GM19452 (cell line): ENCODE measurements around the gene IMMP2L.
A peak's percentile ranks its signal among the peaks of the same experiment; 100 is the strongest.
"Not testable (repeated sequence)": the region's sequence is repeated elsewhere in the genome, so short reads cannot be mapped to it uniquely, and the experiment has no call there.

Source experiments
- ATAC-seq: cut with Tn5 transposase; IDR thresholded peaks from one replicate; pipeline ENCODE4 v1.9.1; 2021; ENCODE audit not compliant: unreplicated experiment

The IMMP2L gene

DNA sequence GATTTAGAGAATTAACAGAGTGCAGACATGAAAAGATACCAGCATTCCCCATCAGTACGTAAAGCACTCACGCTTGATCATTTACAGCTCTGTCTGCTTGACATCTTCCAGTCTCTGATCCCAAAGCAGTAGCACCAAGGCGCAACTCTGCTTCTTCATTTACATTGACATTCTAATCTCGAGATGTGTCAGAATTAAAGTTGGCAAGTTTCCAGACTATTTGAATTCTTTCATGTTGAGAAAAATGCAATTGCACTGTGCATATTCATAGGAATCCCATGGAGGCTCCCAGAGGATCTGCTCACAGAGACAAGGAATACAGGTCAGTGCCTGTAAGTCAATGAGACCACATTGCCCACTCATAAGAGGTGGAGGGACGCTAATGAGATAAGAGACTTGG, 287.4 kb downstream of the IMMP2L start:
- ATAC-seq: no peak

DNA sequence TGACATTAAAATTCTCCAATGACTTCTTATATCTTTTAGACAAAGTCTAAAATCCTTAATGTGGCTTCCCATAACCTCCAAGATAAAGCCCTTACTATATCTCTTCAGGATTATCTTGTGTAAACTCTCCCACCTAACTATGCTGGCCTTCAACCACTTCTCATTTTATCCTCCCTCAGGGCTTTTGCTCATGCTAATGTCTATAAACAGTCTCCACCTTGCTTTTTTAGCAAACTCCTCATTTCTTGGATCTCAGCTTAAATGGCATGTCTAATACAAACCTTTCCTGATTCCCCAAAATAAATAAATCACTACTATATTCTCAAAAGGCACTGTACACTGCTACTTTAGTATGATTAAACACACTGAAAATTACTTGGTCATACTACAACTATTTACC, 290.2 kb downstream of the IMMP2L start:
- ATAC-seq: no peak

DNA sequence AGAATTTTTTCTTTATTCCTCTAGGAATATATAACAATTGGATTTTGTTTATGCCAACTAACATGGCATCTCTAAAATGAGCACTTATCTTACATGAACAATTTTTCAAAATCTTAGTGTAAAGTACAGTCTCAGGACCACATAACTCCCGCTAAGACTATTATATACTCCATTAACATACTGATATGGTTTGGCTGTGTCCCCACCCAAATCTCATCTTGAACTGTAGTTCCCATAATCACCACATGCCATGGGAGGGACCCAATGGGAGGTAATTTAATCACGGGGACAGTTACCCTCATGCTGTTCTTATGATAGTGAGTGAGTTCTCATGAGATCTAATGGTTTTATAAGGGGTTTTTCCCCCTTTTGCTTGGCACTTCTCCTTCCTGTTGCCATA, 291.5 kb downstream of the IMMP2L start:
- not testable (repeated sequence) for ATAC-seq

DNA sequence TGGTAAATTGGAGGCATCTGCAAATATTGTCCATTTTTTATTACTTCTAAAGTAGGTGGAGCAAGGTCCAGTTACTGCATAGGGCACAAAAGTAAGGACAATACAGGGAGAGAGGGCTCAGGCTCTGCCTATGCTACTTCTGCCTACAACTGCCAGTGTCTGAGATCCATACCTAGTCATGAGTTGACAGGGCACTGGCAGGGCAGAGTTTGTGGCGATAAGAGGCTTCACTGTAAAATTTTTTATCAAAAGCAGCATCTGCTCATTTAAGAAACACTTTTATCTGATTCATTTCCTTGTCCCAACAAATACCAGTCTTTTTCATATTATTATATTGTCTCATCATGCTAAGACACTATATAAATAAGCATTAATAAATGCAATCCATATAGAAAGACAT, 293.4 kb downstream of the IMMP2L start:
- ATAC-seq: no peak

DNA sequence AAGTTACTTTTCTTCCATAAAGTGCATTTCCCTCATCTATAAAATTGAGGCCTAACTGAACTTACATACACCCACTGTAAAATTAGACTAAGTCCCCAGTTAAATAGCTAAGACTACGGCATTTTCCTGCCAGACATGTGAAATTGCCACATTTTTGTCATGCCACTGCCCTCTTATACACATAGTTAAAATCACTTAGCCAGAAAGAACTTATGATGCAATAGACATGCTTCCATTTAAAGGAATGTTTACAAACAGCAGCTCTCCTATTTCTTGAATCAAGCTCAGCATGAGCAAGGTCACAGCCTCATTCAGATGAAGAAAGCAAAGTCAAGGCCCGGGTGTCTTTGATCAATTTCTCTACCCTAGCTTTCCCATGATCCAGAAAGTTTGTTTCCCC, 295.7 kb downstream of the IMMP2L start:
- ATAC-seq: no peak

DNA sequence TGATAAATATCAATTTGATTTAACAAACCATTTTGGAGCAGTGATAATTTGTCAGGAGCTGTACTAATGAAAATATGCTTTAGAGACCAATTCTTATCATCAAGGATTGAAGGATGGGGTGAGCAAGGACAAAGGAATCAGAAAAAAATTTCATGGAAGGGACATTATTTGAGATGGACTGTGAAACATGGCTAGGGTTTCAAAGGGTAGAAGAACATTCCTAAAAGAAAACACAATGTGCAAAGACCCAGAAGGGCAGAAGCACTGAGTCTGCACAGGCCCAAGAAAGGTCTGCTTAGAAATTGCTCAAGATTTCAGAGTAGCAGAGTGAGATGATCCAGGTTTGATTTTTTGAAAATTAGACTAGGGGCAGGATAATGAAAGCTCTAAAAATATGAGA, 296.9 kb downstream of the IMMP2L start:
- no peak for ATAC-seq

DNA sequence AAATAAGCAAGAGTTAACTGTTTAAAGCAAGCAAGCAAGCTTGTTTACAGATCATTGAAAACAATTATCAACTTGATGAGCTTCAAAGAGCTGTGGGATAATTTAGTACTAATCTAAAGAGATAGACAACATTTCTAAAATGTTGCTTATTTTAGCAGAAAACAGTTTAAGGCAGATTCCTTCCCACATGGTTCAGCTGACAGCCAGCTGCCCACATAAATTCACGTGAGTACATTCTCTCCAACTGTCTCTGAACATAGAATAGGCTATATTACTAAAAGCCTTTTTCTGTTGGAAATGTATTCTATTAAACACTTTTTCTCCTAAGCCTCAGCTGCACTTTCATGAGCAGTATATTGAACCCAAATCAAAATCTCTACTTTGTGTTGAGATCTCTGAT, 297.3 kb downstream of the IMMP2L start:
- ATAC-seq: no peak

DNA sequence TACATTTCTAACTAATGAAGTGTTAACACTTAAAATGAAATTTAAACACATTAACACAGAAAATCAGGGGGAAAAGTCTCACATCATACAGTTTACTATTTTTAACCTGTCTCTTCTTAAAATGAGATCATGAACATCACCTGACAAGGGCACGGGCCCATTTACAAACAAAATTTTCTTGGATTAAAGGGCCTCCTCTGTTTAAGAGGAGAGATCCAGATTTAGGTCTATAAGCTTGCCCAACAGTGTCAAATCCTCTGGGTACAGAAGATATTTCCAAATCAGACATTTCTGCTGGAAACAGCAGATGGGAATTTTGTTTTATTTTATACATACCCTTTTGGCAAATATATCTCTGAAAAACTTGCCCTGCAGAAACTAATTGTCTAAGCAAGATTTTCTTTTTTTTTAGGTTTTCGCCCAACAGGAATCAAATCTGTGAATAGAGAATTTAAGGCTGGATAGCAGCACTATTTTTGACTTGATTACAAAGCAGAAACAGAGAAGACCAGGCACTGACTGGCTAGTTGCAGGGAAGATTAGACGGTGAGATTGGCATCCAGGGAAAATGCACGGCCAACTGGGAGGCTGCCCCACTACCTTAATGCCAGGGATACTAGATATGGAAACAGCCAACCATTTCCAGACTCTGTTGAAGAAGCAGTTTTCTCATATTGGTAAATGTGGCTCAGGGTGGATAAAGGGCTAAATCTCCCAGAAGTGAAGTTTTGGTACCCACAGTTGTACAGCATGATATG, 298.0 kb downstream of the IMMP2L start:
- no peak for ATAC-seq

DNA sequence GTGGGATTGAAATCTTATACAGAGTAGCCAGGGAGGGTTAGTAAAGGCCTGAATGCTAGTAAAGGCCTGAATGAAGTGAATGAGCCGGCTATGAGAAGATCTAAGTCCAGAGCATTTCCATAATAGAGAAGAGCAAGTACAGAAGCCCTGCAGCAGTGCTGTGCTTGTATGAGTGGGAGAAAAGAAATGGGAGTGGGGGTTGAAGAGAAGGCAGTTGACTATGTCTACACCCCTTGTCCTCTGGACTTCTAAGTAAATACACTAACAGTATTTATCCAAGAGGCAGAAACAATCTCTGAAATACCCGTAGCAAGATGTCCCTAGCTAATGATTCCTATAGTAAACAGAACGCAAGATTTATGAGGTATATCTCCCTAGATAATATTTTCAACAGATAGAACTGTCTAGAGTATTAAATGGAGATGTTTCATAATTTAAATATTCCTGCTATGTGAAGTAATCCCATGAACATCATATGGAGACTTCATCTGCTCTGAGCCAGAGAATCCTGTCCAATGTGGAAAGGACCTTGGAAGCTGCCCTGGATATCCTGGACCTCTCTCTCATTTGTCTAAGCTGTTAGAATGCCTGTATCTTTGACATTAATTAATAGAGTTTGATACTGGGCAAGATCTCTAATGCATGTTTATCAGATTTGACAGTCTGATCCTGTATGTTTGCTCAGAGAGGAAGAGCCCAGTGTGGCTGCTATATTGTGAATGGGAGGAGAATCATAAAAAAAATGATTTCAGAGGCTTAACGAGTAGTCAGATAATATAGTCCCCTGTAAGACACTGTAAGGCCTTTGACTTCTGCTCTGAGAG, 299.8 kb downstream of the IMMP2L start:
- no peak for ATAC-seq

DNA sequence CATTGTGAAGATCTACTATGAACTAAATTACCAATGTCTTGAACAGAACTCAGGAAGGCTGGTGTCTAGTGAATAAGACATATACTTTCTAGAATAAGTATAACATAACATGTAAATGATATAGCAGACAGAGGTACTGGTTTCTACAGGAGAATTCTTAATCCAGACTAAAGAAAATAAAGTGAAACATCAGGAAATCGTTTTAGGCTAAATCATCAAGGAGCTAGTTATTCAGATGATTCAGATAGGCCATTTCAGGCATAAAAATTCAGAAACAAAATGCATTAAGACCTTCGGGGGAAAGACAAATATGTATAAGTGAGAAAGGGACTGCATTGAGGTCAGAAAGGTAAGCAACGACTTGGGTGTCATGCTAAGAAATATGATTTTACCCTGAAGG, 300.8 kb downstream of the IMMP2L start:
- ATAC-seq: no peak

DNA sequence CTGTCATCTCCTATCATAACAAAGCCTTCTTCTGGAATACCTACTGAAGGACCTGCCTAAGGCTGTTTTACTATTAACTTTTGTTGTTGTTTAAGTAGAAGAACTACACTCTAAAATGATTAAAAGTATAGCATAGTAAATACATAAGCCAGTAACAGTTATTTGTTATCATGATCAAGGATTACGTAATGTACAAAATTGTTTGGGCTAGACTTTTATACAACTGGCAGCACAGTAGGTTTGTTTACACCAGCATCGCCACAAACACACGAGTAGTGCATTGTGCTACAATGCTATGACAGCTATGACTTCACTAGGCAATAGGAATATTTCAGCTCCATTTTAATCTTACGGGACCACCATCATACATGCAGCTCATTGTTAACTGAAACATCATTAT, 302.3 kb downstream of the IMMP2L start:
- no peak for ATAC-seq

DNA sequence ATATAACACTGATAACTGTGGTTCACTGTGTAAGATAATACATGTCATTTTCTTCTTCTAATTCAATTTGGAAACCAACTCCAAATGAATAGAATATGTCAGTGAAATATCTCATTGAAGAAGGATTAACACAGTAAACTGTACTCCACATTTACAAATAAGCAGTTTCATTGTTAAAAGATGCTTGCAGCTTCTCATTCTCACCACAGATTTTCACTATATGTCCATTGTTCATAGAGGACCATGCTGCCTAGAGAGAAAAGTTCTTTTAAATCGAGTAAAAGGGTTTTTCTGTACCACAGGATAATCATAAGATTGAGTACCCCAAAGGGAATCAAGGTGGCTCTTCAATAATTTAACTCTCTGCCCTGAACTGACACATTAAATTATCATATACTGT, 305.9 kb downstream of the IMMP2L start:
- no peak for ATAC-seq

DNA sequence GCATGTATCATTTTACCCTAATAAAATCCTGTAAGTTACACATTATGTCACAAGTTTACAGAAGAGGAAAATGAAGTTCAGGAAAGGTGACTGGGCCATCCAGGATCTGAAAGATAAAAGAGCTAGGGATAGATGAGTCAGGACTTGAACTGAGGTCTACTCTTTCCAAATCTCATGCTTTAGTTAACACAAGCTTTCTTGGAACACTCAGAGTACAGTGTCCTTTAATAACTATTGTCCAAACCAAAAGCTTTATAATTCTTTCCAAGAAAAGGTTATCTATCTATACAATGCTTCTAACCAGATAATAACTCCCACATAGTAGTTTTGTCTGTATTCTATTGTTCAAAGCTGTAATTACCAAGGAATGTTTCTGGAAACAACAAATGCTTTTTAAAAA, 306.7 kb downstream of the IMMP2L start:
- ATAC-seq: no peak

DNA sequence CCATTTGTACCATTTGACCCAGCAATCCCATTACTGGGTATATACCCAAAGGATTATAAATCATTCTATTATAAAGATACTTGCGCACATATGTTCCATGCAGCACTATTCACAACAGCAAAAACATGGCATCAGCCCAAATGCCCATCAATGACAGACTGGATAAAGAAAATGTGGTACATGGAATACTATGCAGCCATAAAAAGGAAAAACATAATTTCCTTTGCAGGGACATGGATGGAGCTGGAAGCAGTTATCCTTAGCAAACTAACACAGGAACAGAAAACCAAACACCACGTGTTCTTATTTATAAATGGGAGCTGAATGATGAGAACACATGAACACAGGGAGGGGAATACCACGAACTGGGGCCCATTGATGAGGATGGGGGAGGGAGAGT, 310.9 kb downstream of the IMMP2L start:
- ATAC-seq: not testable (repeated sequence)

DNA sequence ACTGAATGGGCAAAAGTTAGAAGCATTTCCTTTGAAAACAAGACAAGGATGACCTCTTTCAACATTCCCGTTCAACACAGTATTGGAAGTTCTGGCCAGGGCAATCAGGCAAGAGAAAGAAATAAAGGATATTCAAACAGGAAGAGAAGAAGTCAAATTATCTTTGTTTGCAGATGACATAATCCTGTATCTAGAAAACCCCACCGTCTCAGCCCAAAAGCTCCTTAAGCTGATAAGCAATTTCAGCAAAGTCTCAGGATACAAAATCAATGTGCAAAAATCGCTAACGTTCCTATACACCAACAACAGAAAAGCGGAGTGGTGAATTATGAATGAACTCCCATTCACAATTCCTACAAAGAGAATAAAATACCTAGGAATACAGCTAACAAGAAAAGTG, 312.5 kb downstream of the IMMP2L start:
- ATAC-seq: not testable (repeated sequence)

DNA sequence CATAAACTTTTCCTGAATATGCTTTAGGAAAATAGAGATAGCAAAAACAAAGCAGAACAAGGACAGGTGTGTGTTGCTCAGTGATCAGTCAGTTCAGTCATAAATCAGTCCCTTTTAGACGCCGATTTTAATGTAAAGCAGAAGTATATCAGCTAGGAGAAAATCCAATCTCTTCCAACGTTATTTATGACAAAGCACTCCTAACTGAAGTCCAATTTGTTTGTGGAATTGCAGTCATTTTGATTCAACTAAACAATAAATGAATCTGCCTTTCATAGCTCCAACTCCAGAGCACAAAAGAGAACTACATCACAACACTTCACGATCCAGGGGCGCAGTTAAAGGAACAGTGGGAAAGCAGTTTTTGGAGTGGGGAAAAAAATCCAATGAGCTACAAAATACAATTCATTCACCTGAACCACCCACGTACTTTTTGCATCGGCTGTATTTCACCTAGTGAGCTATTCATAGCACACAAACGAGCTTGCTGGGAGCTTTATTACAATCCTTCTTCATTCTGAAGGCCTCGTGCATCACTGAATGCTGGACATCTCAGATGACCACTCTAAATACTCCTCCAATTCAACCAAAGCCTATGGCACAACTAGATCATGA, 320.0 kb downstream of the IMMP2L start:
- no peak for ATAC-seq

DNA sequence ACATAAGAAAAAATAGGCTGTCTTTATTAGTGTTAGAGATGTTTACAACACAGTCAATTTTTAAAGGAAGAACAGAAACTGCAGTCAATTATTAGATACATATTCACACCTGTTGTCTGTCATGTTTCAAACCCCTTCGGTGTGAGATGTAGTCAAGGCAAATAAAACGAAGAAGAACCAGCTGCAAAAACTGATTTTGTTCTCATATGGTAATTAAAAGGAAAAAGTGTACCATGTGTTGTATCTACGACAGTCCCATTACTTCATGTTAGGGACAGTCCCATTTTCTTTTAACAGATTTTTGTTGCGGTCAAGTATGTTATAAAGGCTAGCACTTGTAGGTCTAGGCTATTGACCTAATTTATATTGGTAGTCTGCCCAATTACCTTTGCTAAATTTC, 321.9 kb downstream of the IMMP2L start:
- ATAC-seq: peak; percentile 72

DNA sequence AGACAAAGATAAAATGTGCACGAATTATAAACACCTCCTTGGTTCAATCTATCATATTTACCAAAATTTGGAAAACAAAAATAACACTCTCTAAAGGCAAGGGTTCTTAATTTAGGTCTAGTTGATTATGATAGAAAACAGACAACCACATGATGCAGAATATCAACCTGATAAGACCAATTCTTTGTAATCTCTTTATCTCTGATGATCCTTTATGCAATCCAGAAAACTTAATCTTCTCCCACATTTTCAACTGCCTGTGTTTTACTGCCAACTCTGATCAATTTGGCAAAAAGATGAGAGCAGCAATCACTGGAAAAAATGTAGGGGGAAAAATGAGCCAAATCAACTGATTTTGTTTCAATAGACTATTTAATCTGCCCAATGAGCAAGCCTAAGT, 322.9 kb downstream of the IMMP2L start:
- ATAC-seq: no peak

DNA sequence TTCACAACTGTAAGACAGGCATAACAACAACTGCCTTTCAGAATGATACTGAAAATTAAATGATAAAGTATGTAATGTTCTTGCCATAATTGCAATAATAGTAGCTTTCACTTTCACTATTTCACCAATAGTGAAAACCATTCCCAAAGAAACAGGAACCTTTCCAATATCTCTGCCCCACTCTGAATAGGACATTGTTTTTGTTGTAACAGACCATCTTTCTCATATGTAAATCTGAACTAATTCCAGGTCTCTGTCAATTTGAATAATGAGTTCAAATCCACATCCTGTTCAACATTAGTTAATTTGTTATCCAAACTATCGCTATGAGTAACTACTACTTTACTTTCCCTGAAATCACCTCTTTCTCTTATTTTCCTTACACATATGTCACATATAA, 323.4 kb downstream of the IMMP2L start:
- ATAC-seq: no peak

DNA sequence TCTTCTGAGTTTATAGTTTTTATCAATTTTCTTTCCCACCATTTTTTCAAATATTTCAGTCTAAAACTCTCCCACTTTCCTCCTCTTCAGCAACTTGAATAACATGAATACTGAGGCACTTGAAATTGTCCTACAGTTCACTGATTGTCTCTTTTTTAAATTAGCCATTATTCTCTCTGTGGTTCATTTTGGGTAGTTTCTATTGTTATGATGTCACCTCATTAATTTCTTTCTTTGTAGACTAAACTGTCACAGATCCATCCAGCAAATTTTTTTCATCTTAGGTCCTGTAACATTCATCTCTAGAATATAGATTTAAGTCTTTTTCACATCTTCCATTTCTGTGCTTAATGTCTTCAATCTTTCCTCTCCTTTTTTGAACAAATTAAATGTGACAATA, 326.6 kb downstream of the IMMP2L start:
- ATAC-seq: no peak

DNA sequence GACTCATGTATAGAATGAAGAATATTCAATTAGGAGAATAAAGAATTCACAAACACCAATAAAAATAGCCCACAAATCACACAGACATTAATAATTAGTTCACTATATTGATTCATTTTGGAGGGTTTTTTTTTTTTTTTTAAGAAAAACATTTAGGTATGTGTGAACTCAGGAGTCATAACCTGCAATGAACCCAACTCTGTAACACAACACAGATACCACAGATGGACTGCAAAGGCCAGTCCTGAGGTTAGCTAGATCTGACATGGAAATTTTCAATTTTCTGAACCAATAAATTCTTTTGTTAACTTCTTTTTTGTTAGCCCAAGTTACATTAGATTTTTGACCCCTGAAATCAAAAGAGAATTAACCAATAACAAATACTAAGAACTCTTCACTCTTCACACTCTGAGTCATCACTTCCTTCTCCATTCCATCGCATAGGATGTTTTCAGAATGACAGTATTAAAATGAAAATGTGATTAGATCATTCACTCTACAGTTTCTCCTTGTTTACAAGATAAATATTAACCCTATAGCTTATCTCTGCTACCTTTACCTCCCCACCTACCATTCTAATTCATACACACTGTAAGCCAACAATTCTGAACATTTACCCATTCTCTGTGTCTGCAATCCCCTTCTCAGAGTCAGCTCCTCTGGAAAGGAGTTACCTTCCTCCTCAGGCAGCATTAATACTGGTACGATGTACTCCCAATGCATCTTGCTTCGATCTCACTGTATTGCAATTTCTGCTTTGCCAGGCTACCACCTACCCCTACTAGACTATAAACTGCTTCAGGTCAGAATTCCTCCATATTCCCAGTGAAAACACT, 329.8 kb downstream of the IMMP2L start:
- ATAC-seq: peak; percentile 95
